ENCODE data around the gene FBLL1.

The FBLL1 gene

GRCh38 chr5:168557389-168557788 lies 28.3 kb downstream of the FBLL1 start:
- TF ChIP-seq EP300 (IDR thresholded peaks at IDR 0.05; ENCODE audit: borderline replicate concordance) = no peak
- TF ChIP-seq TCF12 (IDR thresholded peaks at IDR 0.05; ENCODE audit: low read depth) = no peak
- no peak for TF ChIP-seq TAF1 (IDR thresholded peaks at IDR 0.05; ENCODE audit: low read depth)
- no peak for TF ChIP-seq RAD21 (IDR thresholded peaks at IDR 0.05; ENCODE audit: low read depth)
- TF ChIP-seq ZBTB7A (IDR thresholded peaks at IDR 0.05; ENCODE audit: low read depth) = no peak
- no peak for TF ChIP-seq YY1 (IDR thresholded peaks at IDR 0.05; ENCODE audit: low read depth)
- no peak for TF ChIP-seq TEAD4 (IDR thresholded peaks at IDR 0.05)
- TF ChIP-seq FOXM1 (IDR thresholded peaks at IDR 0.05; ENCODE audit: borderline replicate concordance, low read depth) = no peak
- TF ChIP-seq MAX (IDR thresholded peaks at IDR 0.05) = no peak
- no peak for TF ChIP-seq REST (IDR thresholded peaks at IDR 0.05; ENCODE audit: low read depth)

GRCh38 chr5:168562279-168562678 lies 33.2 kb downstream of the FBLL1 start:
- TF ChIP-seq EGR1 (IDR thresholded peaks at IDR 0.05) = no peak
- TF ChIP-seq TEAD4 (IDR thresholded peaks at IDR 0.05) = no peak
- TF ChIP-seq ZBTB7A (IDR thresholded peaks at IDR 0.05; ENCODE audit: low read depth) = no peak

GRCh38 chr5:168563959-168564358 lies 34.9 kb downstream of the FBLL1 start:
- no peak for TF ChIP-seq USF1 (IDR thresholded peaks at IDR 0.05)
- TF ChIP-seq CREB1 (IDR thresholded peaks at IDR 0.05; ENCODE audit: low read depth) = no peak
- no peak for TF ChIP-seq NFIC (IDR thresholded peaks at IDR 0.05)
- TF ChIP-seq TEAD4 (IDR thresholded peaks at IDR 0.05) = no peak
- no peak for TF ChIP-seq REST (IDR thresholded peaks at IDR 0.05; ENCODE audit: low read depth)
- no peak for TF ChIP-seq EP300 (IDR thresholded peaks at IDR 0.05; ENCODE audit: borderline replicate concordance)
- TF ChIP-seq YY1 (IDR thresholded peaks at IDR 0.05; ENCODE audit: low read depth) = no peak
- no peak for TF ChIP-seq CEBPB (IDR thresholded peaks at IDR 0.05)
- TF ChIP-seq TCF12 (IDR thresholded peaks at IDR 0.05; ENCODE audit: low read depth) = no peak
- TF ChIP-seq MAX (IDR thresholded peaks at IDR 0.05) = no peak
- no peak for TF ChIP-seq RAD21 (IDR thresholded peaks at IDR 0.05; ENCODE audit: low read depth)
- no peak for TF ChIP-seq TAF1 (IDR thresholded peaks at IDR 0.05; ENCODE audit: low read depth)
- no peak for TF ChIP-seq FOXM1 (IDR thresholded peaks at IDR 0.05; ENCODE audit: borderline replicate concordance, low read depth)
- no peak for TF ChIP-seq ZBTB7A (IDR thresholded peaks at IDR 0.05; ENCODE audit: low read depth)
- TF ChIP-seq EGR1 (IDR thresholded peaks at IDR 0.05) = no peak

- TF ChIP-seq YY1 (IDR thresholded peaks at IDR 0.05; ENCODE audit: low read depth) (no peak), TAF1 (IDR thresholded peaks at IDR 0.05; ENCODE audit: low read depth) (no peak)
Observed at GRCh38 chr5:168568738-168569137, 39.6 kb downstream of the FBLL1 start.

GRCh38 chr5:168570490-168571328 lies 41.6 kb downstream of the FBLL1 start:
- TF ChIP-seq RAD21 (IDR thresholded peaks at IDR 0.05; ENCODE audit: low read depth) (no peak), TCF12 (IDR thresholded peaks at IDR 0.05; ENCODE audit: low read depth) (no peak), TAF1 (IDR thresholded peaks at IDR 0.05; ENCODE audit: low read depth) (no peak)

- TF ChIP-seq MAX (IDR thresholded peaks at IDR 0.05) = no peak
- TF ChIP-seq YY1 (IDR thresholded peaks at IDR 0.05; ENCODE audit: low read depth) = no peak
- TF ChIP-seq CREB1 (IDR thresholded peaks at IDR 0.05; ENCODE audit: low read depth) = no peak
Observed at GRCh38 chr5:168575391-168576372, 46.6 kb downstream of the FBLL1 start.

Measured in Ishikawa (cell line).